ENCODE results near the gene BMP8A.
"Not testable (repeated sequence)": the region's sequence is repeated elsewhere in the genome, so short reads cannot be mapped to it uniquely, and the experiment has no call there.

BMP8A gene

DNA sequence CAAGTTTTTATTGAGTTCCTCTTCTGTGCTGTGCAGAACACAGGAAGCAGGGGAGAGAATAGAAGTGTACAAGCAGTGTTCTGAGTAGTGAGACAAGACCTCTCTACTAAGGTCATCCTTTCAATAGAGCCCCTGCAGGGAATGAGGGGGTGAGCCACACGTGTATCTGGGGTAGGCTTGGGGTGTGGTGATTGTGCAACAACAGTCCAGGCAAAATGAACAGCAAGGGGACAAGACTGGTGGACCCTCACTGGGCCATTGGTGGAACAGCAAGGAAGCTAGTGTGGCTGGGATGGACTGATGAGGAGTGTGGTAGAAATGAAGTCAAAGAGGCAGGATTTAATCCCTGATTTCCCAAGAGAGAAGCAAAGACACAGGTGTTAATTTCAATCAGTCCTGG is 8.2 kb upstream of the BMP8A start:
- DNase-seq (no peak), ATAC-seq (no peak)

DNA sequence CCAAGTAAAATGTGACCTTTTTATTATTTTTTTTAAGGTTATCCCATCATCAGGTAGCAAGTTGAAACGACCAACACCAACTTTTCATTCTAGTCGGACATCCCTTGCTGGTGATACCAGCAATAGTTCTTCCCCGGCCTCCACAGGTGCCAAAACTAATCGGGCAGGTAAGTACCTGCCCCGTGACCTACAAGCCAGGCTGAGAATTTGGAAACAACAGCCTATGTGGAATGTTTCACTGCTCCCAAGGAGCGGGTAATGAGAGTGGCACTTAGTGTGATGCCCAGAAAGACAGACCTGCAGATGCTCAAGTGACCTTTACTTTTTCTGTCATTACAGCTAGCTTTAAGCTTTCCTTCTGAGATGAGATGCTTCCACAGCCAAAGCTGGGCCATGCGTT is 6.9 kb upstream of the BMP8A start:
- no peak for DNase-seq
- no peak for ATAC-seq

DNA sequence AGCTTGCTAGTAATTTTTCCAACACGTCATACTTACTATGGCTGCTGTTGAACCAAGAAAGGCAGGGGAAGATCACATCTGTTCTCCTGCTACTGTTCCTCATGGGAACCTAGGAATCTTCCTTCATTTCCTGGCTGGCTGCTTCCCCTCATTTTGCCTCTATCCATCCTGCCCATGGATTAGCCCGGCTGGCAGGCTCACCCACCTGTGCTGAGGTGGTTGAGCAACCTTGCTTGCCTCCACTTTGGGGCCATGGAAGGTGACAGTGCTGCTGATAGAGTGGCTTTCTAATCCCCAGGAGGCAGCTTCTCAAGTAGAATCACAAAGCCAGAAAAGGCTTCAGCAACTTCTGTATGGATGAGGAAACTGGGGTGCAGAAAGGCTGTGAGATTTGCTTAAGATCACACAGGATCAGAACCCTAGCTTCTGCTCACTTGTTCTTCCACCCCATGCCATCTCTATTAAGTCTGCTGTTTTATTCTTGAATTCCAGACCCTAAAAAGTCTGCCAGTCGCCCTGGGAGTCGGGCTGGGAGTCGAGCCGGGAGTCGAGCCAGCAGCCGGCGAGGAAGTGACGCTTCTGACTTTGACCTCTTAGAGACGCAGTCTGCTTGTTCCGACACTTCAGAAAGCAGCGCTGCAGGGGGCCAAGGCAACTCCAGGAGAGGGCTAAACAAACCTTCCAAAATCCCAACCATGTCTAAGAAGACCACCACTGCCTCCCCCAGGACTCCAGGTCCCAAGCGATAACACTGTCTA is 6.2 kb upstream of the BMP8A start:
- no peak for ATAC-seq
- no peak for DNase-seq

DNA sequence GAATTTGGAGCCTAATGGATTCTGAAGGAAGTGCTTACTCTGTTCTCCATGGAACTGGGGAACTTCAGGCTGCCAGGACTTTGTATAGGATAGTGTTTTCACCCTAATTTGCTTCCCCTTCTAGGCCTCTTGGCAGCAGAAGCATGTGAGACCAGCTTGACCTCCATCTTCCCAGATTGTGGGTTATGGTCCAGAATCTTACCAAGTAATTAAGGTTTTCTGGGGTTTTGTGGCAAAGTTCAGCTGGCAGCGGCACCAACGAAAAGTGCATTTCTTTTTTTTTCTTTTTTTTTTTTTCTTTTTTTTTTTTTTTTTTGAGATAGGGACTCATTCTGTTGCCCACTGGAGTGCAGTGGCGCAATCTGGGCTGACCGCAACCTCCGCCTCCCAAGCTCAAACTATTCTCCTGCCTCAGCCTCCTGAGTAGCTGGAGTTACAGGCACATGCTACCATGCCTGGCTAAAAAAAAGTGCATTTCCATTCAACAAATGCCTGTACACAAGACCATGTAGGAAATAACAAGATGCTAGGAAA is 3.4 kb upstream of the BMP8A start:
- DNase-seq (no peak), ATAC-seq (no peak)

DNA sequence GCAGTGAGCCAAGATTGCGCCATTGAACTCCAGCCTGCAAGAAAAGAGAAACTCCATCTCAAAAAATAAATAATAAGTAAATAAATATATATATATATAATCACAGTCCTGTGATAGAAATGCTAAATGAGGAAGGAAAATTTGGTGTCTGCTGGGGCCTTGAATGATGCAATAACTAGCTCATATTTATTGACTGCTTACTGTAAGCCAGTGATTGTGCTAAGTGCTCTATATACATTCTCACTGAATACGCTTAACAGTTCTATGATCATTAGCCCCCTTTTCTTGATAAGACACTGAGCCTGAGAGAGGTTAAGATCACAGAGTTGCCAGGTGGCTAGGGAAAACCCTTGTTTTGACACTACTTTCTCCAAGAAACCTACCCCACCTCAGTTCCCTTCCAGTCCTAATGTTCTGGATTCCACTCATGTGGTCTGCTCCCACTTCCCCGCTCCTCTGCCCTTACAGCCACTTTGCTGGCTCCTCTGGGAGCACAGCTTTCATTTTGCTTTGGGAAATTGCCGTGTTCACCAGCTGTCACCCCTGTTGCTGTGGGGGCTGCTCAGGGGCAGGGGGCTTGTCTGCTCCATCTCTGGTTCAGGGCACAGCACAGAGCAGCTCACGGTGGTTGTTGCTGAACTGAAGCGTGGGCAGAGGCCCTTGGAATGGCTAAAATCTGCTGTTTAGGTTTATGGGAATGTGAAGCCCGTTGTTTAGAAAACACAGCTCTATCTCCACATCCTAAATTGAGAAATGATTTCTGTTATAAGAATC is 2.5 kb upstream of the BMP8A start:
- no peak for ATAC-seq
- DNase-seq = no peak

DNA sequence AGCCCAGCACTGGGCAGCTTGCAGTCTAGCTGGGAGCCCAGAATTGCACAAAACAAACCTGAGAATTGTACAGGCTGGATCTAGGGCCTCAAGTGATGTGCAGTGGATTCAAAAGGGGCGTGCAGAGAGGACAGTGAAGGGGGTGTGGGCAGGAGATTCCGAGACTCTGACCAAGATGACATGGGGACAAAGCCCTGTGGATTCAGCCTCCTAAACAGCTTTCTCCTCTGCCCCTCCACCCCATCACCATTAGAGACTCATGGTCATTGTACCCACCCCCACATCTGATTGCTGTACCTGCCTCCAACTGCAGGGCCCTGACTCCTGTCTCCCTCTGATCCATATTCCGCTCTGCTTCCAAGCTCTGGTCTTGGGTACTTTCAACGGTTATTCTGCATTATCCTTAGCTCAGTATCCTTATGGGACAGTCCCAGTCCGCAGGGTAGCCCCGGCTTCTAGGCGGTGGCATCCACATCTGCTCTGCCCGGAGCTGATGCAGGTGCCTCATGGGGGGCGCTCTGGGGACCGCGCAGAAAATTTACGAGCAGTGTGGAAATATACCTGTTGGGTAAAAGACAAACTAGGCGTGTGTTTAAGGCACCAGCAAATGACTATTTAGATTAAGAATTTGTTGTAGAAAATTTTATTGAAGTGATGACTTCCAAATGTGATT is 1.7 kb upstream of the BMP8A start:
- no peak for ATAC-seq

DNA sequence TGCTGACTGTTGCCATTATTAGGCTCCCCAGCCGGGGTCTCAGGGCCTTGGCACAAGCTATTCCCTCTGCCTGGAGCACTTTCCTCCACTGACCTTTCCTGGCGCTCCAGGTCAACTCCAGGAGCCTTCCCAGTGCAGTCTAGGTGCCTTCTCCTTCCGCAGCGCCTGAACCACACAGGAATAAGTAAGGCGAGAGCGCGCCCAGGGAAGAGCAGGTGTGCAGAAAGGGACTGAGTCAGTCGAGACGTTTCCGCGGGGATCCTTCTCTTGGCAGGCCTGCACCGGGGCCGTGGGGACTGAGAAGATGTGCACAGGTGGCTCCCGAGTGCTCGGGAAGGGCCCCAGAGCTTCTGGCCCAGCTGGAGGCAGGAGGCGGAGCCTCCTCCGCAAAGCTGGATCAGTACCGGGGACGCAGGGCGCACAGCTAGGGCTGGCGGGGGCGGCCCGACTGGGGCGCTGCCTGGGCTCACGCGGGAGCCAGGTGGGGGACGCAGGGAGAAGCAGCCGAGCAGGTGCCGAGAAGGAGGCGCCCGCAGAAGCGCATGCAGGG is 765 bp upstream of the BMP8A start:
- ATAC-seq (no peak), DNase-seq (peak; percentile 20)

More for the DNA sequence above, 1.7 kb upstream of the BMP8A start:
- no peak for DNase-seq

DNA sequence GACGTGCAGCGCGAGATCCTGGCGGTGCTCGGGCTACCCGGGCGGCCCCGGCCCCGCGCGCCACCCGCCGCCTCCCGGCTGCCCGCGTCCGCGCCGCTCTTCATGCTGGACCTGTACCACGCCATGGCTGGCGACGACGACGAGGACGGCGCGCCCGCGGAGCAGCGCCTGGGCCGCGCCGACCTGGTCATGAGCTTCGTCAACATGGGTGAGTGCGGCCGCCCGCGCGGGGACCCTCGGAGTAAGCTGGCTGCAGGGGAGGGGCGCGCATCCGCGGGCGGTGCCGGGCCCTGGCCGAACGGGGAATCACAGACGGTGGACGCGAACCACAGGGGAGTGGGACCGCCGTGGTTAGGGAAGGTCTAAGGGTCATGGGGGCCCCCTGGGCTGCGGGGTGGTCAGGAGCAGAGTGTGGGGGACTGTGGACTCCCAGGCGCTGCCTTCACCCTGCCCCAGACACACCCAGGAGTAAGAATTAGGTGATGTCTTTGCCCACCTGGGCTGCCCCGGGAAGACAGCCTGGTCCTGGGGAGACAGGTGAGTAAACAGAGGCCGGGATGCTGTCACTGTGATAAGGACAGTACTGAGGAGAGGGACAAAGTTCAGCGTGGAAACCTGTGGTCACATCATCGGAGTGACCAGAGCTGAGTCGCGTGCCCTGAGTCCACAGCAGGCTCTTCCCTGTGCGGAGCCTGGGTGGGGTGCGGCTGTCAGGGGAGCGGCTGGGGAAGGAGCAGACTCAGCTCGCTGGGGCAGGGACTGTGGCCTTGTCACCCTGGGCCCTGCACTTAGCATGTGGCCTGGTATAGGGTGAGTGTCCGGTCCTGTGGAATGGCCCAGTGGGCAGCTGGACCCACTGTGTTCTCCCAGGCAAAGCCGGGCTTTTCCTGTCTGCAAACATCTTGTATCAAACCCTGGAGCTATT is 944 bp downstream of the BMP8A start:
- not testable (repeated sequence) for DNase-seq, ATAC-seq

DNA sequence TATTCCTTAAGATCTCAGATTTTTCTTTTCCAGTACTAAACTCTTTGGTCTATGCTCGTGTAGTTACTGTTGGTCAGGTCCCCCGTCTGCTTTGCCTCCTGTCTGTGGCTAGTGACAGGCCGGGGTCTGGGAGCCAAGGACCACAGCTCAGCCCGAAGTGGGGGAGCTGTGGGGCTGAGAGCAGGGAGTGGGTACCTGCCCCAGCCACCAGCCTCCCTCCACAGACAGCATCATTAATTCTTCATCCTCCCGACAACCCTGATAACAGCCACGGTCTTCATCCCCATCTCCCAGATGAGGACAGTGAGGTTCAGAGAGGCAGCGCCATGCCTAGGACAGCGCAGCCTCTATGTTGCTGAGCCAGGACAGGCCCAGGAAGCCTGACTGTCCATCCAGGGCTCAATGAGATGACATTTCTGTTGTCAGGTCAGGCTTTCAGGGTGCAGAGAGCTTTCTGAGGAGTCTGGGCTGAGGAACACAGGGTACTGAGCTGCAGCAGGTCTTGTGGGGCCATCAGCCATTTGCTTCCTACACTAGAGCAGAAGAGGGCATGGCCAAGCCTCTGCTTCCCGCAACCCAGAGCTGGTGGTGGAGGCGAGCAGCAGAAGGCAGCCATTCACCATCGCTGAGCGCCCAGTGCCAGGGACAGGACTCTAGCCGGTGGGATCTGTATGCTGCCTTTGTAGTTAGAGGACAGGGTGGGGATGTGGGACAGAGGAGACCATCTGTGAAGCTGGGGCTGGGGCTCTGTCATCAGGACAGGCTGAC is 1.8 kb downstream of the BMP8A start:
- ATAC-seq, DNase-seq: not testable (repeated sequence)

DNA sequence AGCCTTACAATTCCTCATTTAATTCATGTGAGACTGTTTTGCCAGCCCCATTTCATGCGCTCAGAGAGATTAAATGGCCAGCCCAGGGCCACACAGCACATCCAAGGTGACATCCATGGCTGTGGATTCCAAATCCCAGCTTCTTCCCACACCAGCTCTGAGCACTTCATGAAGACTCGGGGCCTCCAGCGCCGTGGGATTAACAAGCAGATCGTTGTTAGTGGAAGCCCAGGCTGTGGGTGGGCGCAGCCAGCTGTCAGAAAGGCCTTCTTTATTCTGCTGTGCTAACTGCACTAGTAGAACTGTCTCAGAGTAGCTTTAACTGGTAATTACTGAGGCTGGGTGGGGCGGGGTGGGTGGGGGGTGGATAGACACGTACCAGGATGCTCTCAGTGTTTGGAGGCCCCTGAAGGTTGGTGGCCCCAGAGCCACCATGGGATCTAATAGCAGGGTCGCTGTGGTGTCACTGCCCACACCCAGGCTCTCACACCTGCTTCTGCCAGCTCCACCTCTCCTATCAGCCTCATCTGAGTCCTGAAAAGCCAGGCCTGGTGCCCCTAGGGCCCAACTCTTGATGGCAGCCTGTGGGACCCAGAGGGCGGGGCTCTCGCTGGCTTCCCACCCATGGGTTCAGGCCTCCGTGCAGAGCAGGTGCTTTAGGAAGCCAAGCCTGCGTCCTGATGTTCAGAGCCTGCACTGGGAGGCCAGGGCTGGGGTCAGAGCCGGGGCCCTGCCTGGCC is 3.4 kb downstream of the BMP8A start:
- ATAC-seq (no peak), DNase-seq (no peak)

DNA sequence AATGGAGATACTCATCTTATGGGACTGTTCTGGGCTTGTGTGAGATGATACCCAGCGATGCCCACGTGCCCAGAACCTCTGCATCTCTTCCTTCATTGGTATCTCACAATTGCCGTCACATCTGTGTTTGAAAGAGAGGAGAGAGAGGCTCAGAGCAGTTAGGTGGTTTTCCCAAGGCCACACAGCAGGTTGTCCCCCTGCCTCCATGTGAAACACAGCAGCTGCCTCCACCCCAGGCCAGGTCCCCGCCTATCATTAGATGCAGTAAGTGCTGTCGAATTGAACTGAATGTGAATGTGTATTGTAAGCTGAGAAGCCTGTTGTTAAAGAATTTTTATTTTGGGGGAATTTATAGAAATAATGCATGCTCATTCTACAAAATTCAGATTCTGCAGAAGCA is 5.1 kb downstream of the BMP8A start:
- not testable (repeated sequence) for ATAC-seq

DNA sequence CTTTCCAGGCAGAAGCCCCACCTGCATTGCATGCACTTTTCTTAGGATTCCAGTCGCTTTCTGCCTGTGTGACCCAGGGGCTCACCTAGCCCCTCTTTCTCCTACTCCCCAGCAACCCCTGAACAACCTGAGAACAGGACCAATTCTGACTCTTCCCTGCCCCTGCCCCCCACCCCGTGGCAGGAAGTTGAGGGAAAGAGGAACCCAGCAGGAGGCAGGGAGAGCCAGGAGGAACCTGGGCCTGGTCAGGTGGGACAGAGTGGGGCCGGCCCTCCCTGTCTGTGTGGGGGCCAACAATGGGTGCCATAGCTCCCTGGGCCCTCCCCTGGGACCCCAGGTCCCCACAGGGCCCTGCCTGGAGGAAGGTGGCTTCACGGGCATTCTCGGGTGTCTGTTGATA is 6.1 kb downstream of the BMP8A start:
- no peak for DNase-seq
- no peak for ATAC-seq

More for the DNA sequence above, 5.1 kb downstream of the BMP8A start:
- DNase-seq = not testable (repeated sequence)

DNA sequence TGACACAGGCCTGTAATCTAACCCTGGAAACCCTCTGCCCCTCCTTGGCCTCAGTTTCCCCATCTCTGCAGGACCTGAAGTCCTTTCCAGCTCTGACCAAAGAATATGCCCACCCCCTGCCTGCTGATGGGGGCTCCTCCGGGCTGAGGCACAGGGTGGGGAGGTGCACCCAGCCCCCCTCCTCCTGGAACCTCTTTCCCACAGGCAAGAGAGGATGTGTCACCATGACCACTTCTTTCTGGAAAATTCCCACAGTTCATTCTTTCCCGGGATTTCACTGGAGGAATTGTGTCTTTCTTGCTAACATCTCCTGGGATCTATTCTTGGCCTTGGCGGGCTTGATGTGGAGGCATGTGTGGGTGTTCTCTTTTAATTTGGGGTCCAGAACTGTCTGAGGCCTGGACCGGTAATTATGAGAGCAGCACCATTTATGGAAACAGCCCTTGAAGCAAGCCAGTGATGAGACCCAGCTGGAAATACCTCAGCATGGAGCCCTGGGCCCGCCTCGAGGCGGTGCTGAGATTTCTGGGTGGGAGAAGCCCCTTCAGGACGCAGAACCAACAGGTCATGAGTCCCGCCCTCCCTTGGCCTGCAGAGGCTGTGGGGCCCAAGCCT is 6.8 kb downstream of the BMP8A start:
- ATAC-seq, DNase-seq: not testable (repeated sequence)

DNA sequence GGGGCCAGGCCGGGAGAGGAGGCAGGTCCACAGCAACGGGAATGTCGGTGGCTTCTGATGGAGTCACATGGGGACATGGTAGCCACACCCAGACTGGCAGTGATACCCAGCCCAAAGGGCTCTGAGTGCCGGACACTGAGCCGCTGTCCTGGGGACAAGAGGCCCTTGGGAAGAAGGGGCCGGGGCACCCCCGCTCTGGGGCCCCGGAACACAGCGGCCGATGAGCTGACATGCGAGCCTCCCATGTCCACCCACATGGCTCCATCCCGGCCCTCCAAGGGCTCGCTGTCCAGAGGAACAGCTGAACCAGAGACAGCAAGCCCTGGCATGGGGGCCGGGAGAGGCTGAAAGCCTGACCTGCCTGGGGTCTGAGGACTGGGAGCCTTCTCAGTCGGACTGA is 7.4 kb downstream of the BMP8A start:
- DNase-seq, ATAC-seq: not testable (repeated sequence)

DNA sequence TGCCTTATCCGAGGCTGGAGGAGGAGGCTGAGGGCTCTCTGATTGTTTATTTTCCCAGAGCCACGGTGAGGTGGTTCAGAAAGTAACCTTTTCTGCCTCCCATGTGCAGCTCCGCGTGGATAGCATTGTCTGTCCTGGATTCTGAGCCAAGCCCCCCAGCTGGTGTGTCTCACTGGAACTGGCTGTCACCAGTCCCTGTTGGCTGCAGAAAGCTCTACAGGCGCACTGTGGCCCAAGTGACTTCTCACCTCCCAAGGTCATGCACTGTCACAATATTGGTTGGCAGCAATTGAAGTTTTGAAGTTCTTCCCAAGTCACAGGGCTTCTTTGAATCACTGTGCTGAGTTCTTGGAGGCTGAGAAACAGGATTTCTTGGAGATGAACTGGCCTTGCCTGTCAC is 8.2 kb downstream of the BMP8A start:
- ATAC-seq (no peak), DNase-seq (no peak)

DNA sequence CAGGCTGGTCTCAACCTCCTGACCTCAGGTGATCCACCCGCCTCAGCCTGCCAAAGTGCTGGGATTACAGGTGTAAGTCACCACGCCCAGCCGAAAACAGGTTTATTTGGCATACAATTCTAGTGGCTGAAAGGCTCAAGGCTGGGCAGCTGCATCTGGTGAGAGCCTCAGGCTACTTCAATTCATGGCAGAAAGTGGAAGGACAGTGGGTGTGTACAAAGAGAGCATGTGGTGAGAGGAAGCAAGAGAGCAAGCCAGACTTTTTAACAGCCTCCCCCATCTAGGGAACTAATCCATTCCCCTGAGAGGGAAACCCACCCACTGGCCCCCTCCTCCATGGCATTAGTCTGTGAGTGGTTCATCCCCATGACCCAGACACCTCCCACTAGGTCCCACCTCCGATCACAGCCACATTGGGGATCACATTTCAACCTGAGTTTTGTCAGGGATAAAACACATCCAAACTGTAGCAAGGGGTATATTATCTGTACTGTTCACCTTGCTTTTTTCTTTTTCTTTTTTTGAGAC is 9.5 kb downstream of the BMP8A start:
- no peak for DNase-seq
- no peak for ATAC-seq

DNA sequence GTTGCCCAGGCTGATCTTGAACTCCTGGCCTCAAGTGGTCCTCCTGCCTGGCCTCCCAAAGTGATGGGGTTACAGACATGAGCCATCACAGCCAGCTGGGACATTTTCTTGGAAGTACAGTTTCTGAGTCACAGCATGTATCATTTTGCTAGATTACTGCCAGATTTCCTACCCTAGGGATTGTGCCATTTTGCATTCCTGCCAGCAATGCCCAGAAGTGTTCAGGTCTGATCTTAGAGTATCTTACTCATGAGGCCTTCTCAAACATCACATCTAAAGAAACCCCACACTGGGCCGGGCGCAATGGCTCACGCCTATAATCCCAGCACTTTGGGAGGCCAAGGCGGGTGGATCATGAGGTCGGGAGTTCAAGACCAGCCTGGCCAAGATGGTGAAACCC is 10.2 kb downstream of the BMP8A start:
- DNase-seq (no peak), ATAC-seq (no peak)

DNA sequence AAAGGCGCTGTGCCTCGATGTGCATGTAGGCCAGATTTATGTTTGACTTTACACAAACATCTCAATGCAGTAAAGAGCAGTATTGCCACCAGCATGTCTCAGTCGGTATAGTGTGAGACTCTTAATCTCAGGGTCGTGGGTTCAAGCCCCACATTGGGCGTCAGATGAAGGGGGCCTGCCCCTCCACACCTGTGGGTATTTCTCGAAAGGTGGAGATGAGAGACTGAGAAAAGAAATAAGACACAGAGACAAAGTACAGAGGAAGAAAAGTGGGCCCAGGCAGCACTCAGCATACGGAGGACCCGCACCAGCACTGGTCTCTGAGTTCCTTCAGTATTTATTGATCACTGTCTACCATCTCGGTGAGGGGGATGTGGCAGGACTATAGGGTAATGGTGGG is 13.0 kb downstream of the BMP8A start:
- ATAC-seq, DNase-seq: not testable (repeated sequence)

DNA sequence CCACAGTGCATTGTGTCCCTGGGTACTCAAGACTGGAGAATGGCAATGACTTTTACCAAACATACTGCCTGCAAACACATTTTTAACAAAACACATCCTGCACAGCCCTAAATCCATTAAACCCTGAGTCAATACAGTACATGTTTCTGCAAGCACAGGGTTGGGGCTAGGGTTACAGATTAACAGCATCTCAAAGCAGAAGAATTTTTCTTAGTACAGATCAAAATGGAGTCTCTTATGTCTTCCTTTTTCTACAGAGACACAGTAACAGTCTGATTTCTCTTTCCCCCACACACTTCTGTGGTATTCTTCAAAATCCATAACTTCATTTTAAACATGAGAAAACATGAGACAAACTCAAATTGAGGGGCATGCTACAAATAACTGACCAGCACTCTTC is 13.9 kb downstream of the BMP8A start:
- no peak for ATAC-seq
- DNase-seq = no peak
